ENCODE results near the gene TFPI2. TPM values are rescaled to one million over a fixed set of nuclear protein-coding genes. Genes with fewer than 3 reads are reported as not detected.
"Not testable (repeated sequence)": the region's sequence is repeated elsewhere in the genome, so short reads cannot be mapped to it uniquely, and the experiment has no call there.

The TFPI2 gene
- total RNA-seq, 1 donor from 2014 or later = 7.1 TPM

DNA sequence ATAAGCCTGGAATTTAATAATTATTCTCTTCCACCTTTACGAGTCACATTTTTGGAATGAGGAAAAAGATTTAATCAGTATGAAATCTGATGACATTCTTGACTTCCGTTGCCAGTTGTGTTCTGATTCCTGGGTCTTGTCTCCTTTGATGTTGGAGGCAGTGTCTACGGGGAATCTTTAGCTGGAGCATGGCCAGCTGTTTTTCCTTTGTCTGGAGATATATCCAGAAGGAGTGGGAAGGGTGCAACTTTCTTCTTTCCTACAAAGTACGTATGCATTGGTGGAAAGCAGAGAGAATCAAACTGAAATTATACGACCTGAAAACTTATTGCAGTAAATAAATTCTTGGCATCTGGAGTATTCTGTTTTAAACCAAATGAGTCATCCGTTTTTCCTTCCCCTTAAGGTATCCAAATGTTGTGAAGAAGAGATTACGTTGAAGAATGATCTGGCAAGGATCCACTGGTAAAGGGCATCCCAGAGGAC, 24.1 kb upstream of the TFPI2 start:
- H3K27ac ChIP-seq = no peak overlapping the region
- TF ChIP-seq, protein P1, sequence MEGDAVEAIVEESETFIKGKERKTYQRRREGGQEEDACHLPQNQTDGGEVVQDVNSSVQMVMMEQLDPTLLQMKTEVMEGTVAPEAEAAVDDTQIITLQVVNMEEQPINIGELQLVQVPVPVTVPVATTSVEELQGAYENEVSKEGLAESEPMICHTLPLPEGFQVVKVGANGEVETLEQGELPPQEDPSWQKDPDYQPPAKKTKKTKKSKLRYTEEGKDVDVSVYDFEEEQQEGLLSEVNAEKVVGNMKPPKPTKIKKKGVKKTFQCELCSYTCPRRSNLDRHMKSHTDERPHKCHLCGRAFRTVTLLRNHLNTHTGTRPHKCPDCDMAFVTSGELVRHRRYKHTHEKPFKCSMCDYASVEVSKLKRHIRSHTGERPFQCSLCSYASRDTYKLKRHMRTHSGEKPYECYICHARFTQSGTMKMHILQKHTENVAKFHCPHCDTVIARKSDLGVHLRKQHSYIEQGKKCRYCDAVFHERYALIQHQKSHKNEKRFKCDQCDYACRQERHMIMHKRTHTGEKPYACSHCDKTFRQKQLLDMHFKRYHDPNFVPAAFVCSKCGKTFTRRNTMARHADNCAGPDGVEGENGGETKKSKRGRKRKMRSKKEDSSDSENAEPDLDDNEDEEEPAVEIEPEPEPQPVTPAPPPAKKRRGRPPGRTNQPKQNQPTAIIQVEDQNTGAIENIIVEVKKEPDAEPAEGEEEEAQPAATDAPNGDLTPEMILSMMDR (IDR thresholded peaks at IDR 0.05) = no peak
- no peaks in the 10 kb centered on the region for H3K9me3 ChIP-seq
- H3K36me3 ChIP-seq = no peaks in the 10 kb centered on the region
- H3K4me1 ChIP-seq = no peaks in the 10 kb centered on the region
- DNase-seq (no peak), ATAC-seq (no peak)
- intact Hi-C loops (cut with DNase I) = no loop called here
- no peak overlapping the region for H3K4me3 ChIP-seq
- no peaks in the 10 kb centered on the region for H3K27me3 ChIP-seq

DNA sequence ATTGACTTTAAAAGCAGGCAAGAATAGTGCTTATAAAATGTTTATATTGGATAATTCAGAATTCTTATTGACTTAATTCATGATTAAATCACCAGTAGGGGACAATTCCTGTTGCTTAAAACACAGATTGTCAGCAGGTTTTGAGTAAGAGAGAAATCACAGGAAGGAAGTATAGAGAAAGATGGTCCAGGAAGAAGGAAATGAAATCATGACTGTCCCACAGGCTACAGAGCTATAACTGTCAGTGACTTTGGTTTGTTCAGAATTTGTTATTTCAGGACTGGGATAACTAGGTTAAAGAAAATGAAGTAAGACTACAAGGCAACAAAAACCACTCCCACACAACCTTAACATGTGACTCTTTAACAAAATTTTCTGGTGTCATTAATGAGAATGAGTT, 22.6 kb upstream of the TFPI2 start:
- no peaks in the 10 kb centered on the region for H3K9me3 ChIP-seq
- no peaks in the 10 kb centered on the region for H3K27me3 ChIP-seq
- no peaks in the 10 kb centered on the region for H3K36me3 ChIP-seq
- no peak for ATAC-seq
- DNase-seq = no peak
- no peak overlapping the region for H3K27ac ChIP-seq
- TF ChIP-seq, protein P1 (IDR thresholded peaks at IDR 0.05) = no peak
- intact Hi-C loops (cut with DNase I) = no loop called here
- H3K4me3 ChIP-seq = no peak overlapping the region
- no peaks in the 10 kb centered on the region for H3K4me1 ChIP-seq

DNA sequence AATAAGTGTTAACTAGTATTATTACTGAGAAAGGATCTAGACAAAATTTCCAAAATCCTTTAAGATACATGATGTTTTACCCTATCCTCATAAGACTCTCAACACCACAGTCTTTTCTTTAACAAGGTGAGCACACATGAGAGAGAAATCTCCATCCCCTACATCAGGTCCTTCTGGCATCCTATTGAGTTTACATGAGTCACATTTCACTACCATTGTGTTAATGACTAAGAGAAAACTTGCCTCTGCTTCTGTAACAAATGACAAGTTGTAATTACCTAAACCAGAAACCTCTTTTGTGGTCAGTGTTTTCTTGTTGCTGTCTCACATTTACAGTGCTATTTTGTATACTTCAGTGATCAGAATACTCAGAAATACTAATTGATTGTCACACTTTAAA, 21.1 kb upstream of the TFPI2 start:
- ATAC-seq; DNase-seq; H3K27me3 ChIP-seq; H3K9me3 ChIP-seq; H3K36me3 ChIP-seq; H3K4me1 ChIP-seq; H3K27ac ChIP-seq; intact Hi-C loops (cut with DNase I); H3K4me3 ChIP-seq: not testable (repeated sequence)

DNA sequence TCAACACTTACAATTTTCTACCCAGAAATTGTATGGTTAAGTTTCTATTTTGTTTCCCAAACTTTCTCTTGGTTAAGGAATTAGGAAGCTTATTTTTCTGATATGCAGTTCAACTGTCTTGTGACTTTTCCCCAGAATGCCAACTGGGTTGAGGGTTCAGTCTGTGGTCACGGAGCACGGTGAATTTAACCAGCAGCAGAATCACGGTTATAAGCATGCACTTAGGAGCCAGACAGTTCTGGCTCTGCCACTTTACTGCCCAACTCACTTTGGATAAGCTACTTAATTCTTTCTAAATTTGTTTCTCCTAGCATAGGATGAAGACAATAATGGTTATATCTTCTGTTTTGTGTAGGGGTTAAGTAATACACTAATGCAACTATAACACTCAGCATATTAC, 20.7 kb upstream of the TFPI2 start:
- H3K27me3 ChIP-seq; ATAC-seq; H3K9me3 ChIP-seq; intact Hi-C loops (cut with DNase I); DNase-seq; H3K27ac ChIP-seq; H3K4me3 ChIP-seq; H3K36me3 ChIP-seq; H3K4me1 ChIP-seq: not testable (repeated sequence)

DNA sequence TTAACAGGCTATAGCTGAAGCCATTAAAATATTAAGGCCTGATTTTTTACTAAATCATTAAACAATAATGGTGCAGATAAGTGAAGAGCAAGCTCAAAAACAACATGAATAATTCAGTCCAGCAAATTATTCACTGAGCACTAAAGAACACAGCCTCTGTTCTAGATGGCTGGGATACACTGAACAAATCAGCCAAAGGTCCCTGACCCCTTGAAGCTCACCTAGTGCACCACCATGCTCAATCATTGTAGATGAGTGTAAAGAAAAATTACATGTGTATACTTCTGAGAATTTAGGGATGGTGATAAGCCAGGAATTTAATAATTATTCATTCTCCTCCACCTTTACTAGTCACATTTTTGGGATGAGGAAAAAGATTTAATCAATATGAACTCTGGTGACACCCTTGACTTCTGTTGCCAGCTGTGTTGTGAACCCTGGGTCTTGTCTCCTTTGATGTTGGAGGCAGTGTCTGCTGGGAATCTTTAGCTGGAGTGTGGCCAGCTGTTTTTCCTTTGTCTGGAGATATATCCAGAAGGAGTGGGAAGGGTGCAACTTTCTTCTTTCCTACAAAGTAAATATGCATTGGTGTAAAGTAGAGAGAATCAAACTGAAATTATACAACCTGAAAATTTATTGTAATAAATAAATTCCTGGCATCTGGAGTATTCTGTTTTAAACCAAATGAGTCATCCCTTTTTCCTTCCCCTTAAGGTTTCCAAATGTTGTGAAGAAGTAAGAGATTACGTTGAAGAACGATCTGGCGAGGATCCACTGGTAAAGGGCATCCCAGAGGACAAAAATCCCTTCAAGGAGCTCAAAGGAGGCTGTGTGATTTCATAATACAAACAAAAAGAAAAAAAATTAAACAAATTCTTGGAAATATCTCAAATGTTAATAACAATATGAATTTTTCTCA, 19.8 kb upstream of the TFPI2 start:
- no peaks in the 10 kb centered on the region for H3K4me1 ChIP-seq
- DNase-seq (no peak), ATAC-seq (no peak)
- H3K27me3 ChIP-seq = no peaks in the 10 kb centered on the region
- intact Hi-C loops (cut with DNase I) = no loop called here
- no peaks in the 10 kb centered on the region for H3K36me3 ChIP-seq
- no peaks in the 10 kb centered on the region for H3K9me3 ChIP-seq
- H3K27ac ChIP-seq = no peak overlapping the region
- TF ChIP-seq, protein P1 (IDR thresholded peaks at IDR 0.05) = no peak
- no peak overlapping the region for H3K4me3 ChIP-seq

DNA sequence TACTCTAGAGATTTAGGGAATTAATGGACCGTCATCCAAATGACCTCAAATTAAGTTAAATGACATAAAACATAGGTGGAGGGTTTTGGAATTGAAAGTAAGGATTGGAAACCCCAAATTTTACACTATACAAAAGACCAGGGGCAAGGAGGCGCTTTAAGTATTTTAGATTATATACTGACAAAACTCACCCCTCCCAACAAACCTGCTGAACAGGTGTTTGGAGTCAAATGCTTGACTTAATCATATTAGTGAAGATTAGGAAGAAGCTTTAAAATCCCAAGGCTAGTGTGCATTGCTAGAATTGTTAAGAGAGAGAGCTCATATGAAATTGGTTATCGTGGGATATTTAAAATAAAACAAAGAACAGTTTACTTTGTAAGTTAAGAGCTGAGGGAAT, 15.7 kb upstream of the TFPI2 start, which contains the start of gene GNGT1:
GNGT1 (plus strand) TSS at position 301 of the 400 bp plus-strand sequence. CDS start 180 bp downstream, outside the sequence.
- H3K4me1 ChIP-seq = no peaks in the 10 kb centered on the region
- H3K27ac ChIP-seq = no peak within 1 kb of the TSS
- DNase-seq (no peak), ATAC-seq (no peak)
- H3K9me3 ChIP-seq = no peaks in the 10 kb centered on the region
- intact Hi-C loops (cut with DNase I) = loop anchor here (10.0 kb wide), 1 partner anchor 179 kb away; no protein-coding TSS in a partner anchor
- TF ChIP-seq, protein P1 (IDR thresholded peaks at IDR 0.05) = no peak
- H3K36me3 ChIP-seq = no peaks in the 10 kb centered on the region
- no peak within 1 kb of the TSS for H3K4me3 ChIP-seq
- H3K27me3 ChIP-seq = no peaks in the 10 kb centered on the region
